H9 (cell line): ENCODE measurements around the gene MACIR. TPM values are rescaled to one million over a fixed set of nuclear protein-coding genes. Genes with fewer than 3 reads are reported as not detected.

Experiments used
- DNase-seq: peaks from one replicate; pipeline ENCODE4 v3.0.0-alpha.2; 2017
- H2AFZ ChIP-seq: one replicate; pipeline ENCODE4 v1.6.1; 2013; ENCODE audit warnings: mild to moderate bottlenecking, low read length, control low read depth, moderate library complexity
- H2AK5ac ChIP-seq: 2 replicates; pipeline ENCODE4 v1.6.1; 2013; ENCODE audit warnings: low read length, control low read depth, mixed read lengths; ENCODE audit not compliant: insufficient read length
- H2BK120ac ChIP-seq: one replicate; pipeline ENCODE4 v1.6.1; 2013; ENCODE audit warnings: low read depth, mild to moderate bottlenecking, low read length, control low read depth, inconsistent platforms; ENCODE audit not compliant: poor library complexity, severe bottlenecking
- H2BK12ac ChIP-seq: 2 replicates; pipeline ENCODE4 v1.6.1; 2013; ENCODE audit warnings: low read length, control low read depth, mixed read lengths, low read depth; ENCODE audit not compliant: insufficient read length
- H2BK15ac ChIP-seq: 2 replicates; pipeline ENCODE4 v1.6.1; 2013; ENCODE audit warnings: low read depth, low read length, control low read depth
- H2BK20ac ChIP-seq: one replicate; pipeline ENCODE4 v1.6.1; 2013; ENCODE audit warnings: low read depth, mild to moderate bottlenecking, low read length, control low read depth, inconsistent platforms; ENCODE audit not compliant: poor library complexity, severe bottlenecking
- H2BK5ac ChIP-seq: 2 replicates; pipeline ENCODE4 v1.6.1; 2013; ENCODE audit warnings: low read length, control low read depth, mixed read lengths; ENCODE audit not compliant: insufficient read length
- H3K14ac ChIP-seq: 2 replicates; pipeline ENCODE4 v1.6.1; 2013; ENCODE audit warnings: low read length, control low read depth; ENCODE audit not compliant: insufficient read depth
- H3K18ac ChIP-seq: 2 replicates; pipeline ENCODE4 v1.6.1; 2013; ENCODE audit warnings: low read depth, mild to moderate bottlenecking, mixed read lengths, low read length, control low read depth; ENCODE audit not compliant: insufficient read length
- H3K23ac ChIP-seq: 2 replicates; pipeline ENCODE4 v1.6.1; 2013; ENCODE audit warnings: low read length, control low read depth, mixed read lengths, low read depth; ENCODE audit not compliant: insufficient read length
- H3K23me2 ChIP-seq: 2 replicates; pipeline ENCODE4 v1.6.1; 2013; ENCODE audit warnings: low read depth, mild to moderate bottlenecking, mixed read lengths, low read length, control low read depth; ENCODE audit not compliant: insufficient read length, poor library complexity, severe bottlenecking
- H3K27ac ChIP-seq: 2 replicates; pipeline ENCODE4 v1.5.1; 2013; ENCODE audit warnings: low read length, control low read depth, mixed read lengths, low read depth; ENCODE audit not compliant: insufficient read length
- H3K27me3 ChIP-seq: 2 replicates; pipeline ENCODE4 v1.6.1; 2013; ENCODE audit warnings: low read length, control low read depth, inconsistent platforms; ENCODE audit not compliant: insufficient read depth
- H3K4ac ChIP-seq: 2 replicates; pipeline ENCODE4 v1.6.1; 2013; ENCODE audit warnings: low read depth, mild to moderate bottlenecking, control low read depth, inconsistent platforms, low read length, moderate library complexity
- H3K4me1 ChIP-seq: 2 replicates; pipeline ENCODE4 v1.6.1; 2013; ENCODE audit warnings: low read length, control low read depth, inconsistent platforms; ENCODE audit not compliant: insufficient read depth
- H3K4me2 ChIP-seq: 2 replicates; pipeline ENCODE4 v1.6.1; 2013; ENCODE audit warnings: low read length, control low read depth, mixed read lengths; ENCODE audit not compliant: insufficient read length, insufficient read depth
- H3K56ac ChIP-seq: 2 replicates; pipeline ENCODE4 v1.6.1; 2013; ENCODE audit warnings: low read depth, mild to moderate bottlenecking, mixed read lengths, low read length, control low read depth; ENCODE audit not compliant: insufficient read length
- H3K79me1 ChIP-seq: 2 replicates; pipeline ENCODE4 v1.6.1; 2013; ENCODE audit warnings: low read depth, mild to moderate bottlenecking, moderate library complexity, low read length, control low read depth, inconsistent platforms; ENCODE audit not compliant: insufficient read depth, poor library complexity, severe bottlenecking
- H3K79me2 ChIP-seq: 2 replicates; pipeline ENCODE4 v1.6.1; 2013; ENCODE audit warnings: low read length, control low read depth, inconsistent platforms; ENCODE audit not compliant: insufficient read depth
- H3K9ac ChIP-seq: 2 replicates; pipeline ENCODE4 v1.6.1; 2013; ENCODE audit warnings: low read length, control low read depth, mixed read lengths; ENCODE audit not compliant: insufficient read length; ENCODE audit errors: extremely low read depth
- H3K9me3 ChIP-seq: one replicate; pipeline ENCODE4 v1.6.1; 2013; ENCODE audit warnings: low read depth, low read length, inconsistent platforms; ENCODE audit not compliant: control insufficient read depth
- H3T11ph ChIP-seq: one replicate; pipeline ENCODE4 v1.6.1; 2013; ENCODE audit warnings: mild to moderate bottlenecking, low read length, control low read depth, inconsistent platforms
- H4K20me1 ChIP-seq: one replicate; pipeline ENCODE4 v1.6.1; 2013; ENCODE audit not compliant: control insufficient read depth, insufficient read length, insufficient read depth
- H4K5ac ChIP-seq: 2 replicates; pipeline ENCODE4 v1.6.1; 2013; ENCODE audit warnings: low read depth, mild to moderate bottlenecking, mixed read lengths, low read length, control low read depth; ENCODE audit not compliant: insufficient read length
- H4K8ac ChIP-seq: replicated peaks from 2 replicates; pipeline ENCODE4 v1.6.1; 2013; ENCODE audit warnings: low read length, control low read depth, mixed read lengths, low read depth; ENCODE audit not compliant: insufficient read length
- H4K91ac ChIP-seq: 2 replicates; pipeline ENCODE4 v1.6.1; 2013; ENCODE audit warnings: low read depth, mild to moderate bottlenecking, moderate library complexity, mixed read lengths, low read length, control low read depth; ENCODE audit not compliant: insufficient read length
- H3K27ac Mint-ChIP-seq, 3 experiments: 2 replicates in 2 of 3; 3 replicates in 1 of 3; pipeline ENCODE4 v1.8.0; 2020 to 2021; ENCODE audit warnings: mixed read lengths in 3 of 3, mild to moderate bottlenecking in 1 of 3, moderate library complexity in 1 of 3
- H3K27me3 Mint-ChIP-seq: 2 replicates; pipeline ENCODE4 v1.8.0; 2021; ENCODE audit warnings: low read depth, mild to moderate bottlenecking, moderate library complexity, mixed read lengths
- H3K36me3 Mint-ChIP-seq, 3 experiments: 2 replicates in 2 of 3; 3 replicates in 1 of 3; pipeline ENCODE4 v1.8.0; 2020 to 2021; ENCODE audit warnings: low read depth in 3 of 3, mixed read lengths in 3 of 3; ENCODE audit not compliant: insufficient read depth in 1 of 3
- H3K4me1 Mint-ChIP-seq, 2 experiments: 2 replicates each; pipeline ENCODE4 v1.8.0; 2020; ENCODE audit warnings: mixed read lengths in 2 of 2
- H3K4me3 Mint-ChIP-seq, 2 experiments: 2 replicates in 1 of 2; 3 replicates in 1 of 2; pipeline ENCODE4 v1.8.0; 2020 to 2021; ENCODE audit warnings: mild to moderate bottlenecking in 2 of 2, mixed read lengths in 2 of 2, moderate library complexity in 1 of 2
- H3K9me3 Mint-ChIP-seq, 2 experiments: 2 replicates in 1 of 2; 3 replicates in 1 of 2; pipeline ENCODE4 v1.8.0; 2020; ENCODE audit warnings: mild to moderate bottlenecking in 2 of 2, mixed read lengths in 2 of 2, moderate library complexity in 1 of 2
- CTCF ChIP-seq: fragments of 200-600 bp; sonication (generic); conservative IDR thresholded peaks from 3 replicates; pipeline ENCODE4 v1.8.0; 2021; ENCODE audit warnings: antibody characterized with exemption, mild to moderate bottlenecking
- WGBS: extraction: QIAGEN DNeasy Blood & Tissue Kit; methylation state at CpG from one replicate; pipeline ENCODE4 v1.1.7; 2013; ENCODE audit warnings: missing lambda C conversion rate, low lambda C conversion rate, mixed read lengths; ENCODE audit not compliant: insufficient read length; ENCODE audit errors: extremely low coverage; 5-methylcytosine and 5-hydroxymethylcytosine counted together
- total RNA-seq: library from RNA; stranded (reverse); gene quantifications from 2 replicates; pipeline ENCODE4 v1.2.1, GENCODE V29; 2021

The MACIR gene
- total RNA-seq, 1 experiment from 2014 or later: 11.7 TPM

GRCh38 chr5:103228061-103228460, 30.5 kb upstream of the MACIR start:
- Histone ChIP-seq H2AK5ac (no peak overlapping the region), H3T11ph (no peak overlapping the region), H3K27ac (no peak overlapping the region), H2BK20ac (no peak overlapping the region), H3K9ac (no peak overlapping the region), H3K56ac (no peak overlapping the region), H3K23me2 (no peaks in the 10 kb centered on the region), H3K9me3 (no peaks in the 10 kb centered on the region), H4K5ac (no peak overlapping the region), H2BK120ac (no peak overlapping the region), H3K4ac (no peak overlapping the region), H3K4me2 (no peak overlapping the region), H3K79me1 (no peaks in the 10 kb centered on the region), H2BK12ac (no peak overlapping the region), H4K91ac (no peak overlapping the region), H3K27me3 (no peaks in the 10 kb centered on the region), H2BK15ac (no peak overlapping the region), H4K8ac (no peak overlapping the region), H3K79me2 (no peaks in the 10 kb centered on the region), H2BK5ac (no peak overlapping the region), H2AFZ (no peak overlapping the region), H3K23ac (no peak overlapping the region), H4K20me1 (no peaks in the 10 kb centered on the region), H3K14ac (no peak overlapping the region), H3K4me1 (no peaks in the 10 kb centered on the region), H3K18ac (no peak overlapping the region)
- no peak for TF ChIP-seq CTCF
- H3K4me1 Mint-ChIP-seq: peaks cover 4 to 8% of the 10 kb centered on the region in 2 experiments; a peak in 2 of 4 replicates
- no peak overlapping the region for H3K27ac Mint-ChIP-seq
- H3K9me3 Mint-ChIP-seq: no peaks in the 10 kb centered on the region
- no peaks in the 10 kb centered on the region; the same call in 1 of the 2 replicates for H3K27me3 Mint-ChIP-seq
- no CpG with 5 or more reads among the region's 5 CpGs for WGBS
- H3K36me3 Mint-ChIP-seq: no peaks in the 10 kb centered on the region
- no peak for DNase-seq
- no peak overlapping the region for H3K4me3 Mint-ChIP-seq
